Measurements from ENCODE around the gene FAM151A.

Gene FAM151A

DNA sequence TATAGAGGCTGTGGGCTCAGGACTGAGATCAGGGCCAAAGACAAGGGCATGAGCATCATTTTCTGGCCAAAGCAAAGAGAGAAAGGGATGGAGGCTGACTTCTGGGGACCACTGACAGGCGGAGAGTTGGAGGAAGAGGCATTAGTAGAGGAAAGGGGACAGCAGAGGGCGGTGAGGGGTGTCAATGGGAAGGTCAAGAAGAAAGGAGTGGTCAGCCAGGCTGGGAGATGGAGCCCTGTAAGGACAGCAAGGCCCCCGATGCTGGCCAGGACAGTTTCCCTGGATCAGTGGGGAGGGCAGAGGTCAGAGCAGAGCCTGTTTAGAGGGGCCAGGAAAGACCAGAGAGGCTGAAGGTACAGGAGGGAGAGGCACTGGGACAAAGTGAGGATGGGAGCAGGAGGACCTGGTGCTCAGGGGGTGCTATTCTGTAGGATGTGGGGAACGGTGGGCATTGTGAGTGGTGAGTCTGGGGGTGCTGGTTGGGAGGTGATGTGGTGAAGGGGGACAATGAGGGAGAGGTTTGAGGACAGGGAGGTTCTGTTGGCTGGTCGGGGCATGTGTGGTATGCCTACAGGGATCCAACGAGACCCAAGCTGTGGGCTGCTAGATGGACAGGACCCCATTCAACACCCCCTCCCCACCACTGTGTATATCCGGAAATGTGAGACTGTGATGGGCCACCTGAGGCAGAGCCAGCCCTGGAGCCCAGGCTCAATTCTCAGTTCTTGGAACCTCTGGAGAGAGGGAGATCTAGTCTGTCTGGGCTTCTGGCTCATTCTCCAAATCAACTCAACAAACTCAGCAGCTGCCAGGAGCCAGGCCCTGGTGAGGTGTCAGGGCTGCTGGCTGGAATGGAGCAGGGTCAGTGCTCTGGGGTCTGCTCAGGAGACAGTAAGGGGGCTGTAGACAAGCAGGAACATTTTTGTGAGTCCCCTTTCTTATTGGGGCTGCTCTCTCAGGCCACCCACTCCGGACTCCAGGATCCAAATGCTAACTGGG, 1.4 kb upstream of the FAM151A start:
- TF ChIP-seq, protein P1, sequence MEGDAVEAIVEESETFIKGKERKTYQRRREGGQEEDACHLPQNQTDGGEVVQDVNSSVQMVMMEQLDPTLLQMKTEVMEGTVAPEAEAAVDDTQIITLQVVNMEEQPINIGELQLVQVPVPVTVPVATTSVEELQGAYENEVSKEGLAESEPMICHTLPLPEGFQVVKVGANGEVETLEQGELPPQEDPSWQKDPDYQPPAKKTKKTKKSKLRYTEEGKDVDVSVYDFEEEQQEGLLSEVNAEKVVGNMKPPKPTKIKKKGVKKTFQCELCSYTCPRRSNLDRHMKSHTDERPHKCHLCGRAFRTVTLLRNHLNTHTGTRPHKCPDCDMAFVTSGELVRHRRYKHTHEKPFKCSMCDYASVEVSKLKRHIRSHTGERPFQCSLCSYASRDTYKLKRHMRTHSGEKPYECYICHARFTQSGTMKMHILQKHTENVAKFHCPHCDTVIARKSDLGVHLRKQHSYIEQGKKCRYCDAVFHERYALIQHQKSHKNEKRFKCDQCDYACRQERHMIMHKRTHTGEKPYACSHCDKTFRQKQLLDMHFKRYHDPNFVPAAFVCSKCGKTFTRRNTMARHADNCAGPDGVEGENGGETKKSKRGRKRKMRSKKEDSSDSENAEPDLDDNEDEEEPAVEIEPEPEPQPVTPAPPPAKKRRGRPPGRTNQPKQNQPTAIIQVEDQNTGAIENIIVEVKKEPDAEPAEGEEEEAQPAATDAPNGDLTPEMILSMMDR (IDR thresholded peaks at IDR 0.05), result no peak

DNA sequence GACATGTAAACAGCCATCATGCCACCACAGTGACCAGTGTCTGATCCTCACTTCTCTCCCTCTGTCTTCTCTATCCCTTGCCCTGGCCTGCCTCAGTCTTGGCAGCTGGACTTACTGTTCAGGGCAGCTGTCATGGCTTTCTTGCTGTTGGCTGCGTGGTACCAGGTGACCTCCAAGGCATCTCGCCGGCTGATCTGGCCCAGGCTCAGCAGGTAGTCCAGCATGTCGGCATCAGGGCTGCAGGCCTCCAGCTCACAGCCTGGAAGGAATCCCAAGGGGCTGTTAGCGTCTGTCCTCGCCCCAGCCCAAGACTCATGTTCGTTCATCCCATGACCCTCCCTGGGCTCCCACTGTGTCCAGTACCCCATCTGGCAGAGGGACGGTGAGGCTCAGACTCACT, 3.6 kb downstream of the FAM151A start:
- TF ChIP-seq, protein P1 (IDR thresholded peaks at IDR 0.05), result no peak

DNA sequence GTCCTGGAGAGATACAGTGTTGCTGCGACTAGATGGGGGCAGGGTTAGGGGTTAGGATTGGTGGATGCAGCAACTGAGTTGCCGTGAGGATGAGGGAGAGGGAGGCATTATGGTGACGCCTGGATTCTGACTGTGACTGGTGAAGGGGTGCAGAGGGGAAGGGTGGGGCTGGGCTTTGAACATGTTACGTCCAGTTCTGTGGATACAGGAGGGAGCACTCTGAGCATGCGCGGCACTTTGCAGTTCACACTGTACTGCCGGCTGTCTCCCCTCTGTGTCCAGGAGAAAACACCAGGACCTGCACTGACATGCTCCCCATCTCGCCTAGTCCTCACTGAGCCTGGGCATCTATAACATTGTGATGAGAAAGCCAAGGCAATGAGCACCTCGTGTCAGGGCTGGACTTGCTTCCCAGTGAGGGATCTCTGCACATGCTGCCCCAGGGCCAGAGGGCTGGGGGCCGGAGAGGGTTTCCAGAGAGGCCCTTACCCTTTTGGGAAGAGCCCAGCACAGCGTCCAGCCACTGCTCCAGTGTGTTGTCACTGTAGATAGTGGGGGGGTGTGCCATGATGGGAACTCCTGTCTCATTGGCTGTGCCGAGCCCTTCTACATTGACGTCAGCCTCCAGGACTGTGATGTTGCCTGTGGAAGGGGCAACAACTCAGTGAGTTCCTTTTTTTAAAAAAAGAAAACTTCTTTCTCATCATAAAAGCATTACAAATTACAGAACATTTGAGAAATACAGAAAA, 7.6 kb downstream of the FAM151A start:
- TF ChIP-seq, protein P1 (IDR thresholded peaks at IDR 0.05), result no peak

DNA sequence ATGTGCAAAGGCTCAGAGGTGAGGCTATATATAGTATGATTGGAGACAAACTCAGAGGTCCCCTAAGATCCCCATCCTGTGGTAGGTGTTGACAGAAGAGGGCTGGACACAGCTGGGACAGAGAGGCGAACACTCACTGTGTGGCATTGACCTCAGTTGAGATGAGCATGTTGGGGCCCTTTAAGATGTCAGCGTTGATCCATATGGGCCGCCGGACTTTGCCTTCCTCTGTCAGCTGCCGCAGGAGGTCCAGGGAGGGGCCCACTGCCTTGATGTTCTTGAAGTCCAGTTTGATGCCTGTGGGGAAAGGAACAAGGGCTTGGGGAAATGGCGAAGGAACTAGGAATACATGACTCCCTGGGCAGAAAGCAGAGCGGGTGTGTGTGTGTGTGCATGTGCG, 8.8 kb downstream of the FAM151A start:
- TF ChIP-seq, protein P1 (IDR thresholded peaks at IDR 0.05), result no peak

DNA sequence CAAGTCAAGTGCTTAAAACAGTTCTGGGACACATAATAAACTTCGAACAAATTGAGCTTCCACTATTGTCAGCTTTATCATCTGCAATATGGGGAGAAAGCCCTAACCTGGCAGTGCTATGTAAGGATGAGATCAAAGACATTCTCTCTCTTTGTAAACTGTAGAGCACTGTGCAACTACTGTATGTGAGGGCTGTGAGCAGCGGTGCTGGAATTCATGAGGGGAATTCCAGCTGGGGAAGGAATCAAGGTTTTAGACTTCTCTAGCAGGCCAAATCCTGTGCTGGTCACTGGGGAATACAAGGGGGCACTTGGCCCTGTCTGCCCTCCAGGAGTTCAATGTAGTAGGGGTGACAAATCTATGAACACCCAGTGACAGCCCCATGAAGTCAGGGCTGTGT, 9.3 kb downstream of the FAM151A start:
- TF ChIP-seq, protein P1 (IDR thresholded peaks at IDR 0.05), result no peak

DNA sequence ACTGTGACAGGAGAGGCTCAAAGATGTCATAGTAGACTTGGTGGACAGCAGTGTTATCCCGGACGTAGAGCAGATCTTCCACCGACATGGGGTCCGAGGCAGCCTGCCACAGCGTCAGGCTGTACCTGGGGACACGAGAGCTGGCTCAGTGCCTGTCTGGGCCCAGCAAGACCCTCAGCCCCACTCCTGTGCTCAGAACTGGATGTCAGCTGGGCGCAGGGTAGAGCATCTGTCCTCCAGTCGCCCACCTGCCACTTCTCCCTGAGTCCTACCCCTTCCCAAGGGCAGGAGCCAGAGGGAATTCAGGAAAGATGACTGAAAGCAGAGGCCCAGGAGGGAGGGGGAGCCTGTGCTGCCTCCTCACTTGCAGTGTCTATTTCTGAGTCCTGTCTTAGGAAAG, 11.7 kb downstream of the FAM151A start:
- TF ChIP-seq, protein P1 (IDR thresholded peaks at IDR 0.05), result no peak

DNA sequence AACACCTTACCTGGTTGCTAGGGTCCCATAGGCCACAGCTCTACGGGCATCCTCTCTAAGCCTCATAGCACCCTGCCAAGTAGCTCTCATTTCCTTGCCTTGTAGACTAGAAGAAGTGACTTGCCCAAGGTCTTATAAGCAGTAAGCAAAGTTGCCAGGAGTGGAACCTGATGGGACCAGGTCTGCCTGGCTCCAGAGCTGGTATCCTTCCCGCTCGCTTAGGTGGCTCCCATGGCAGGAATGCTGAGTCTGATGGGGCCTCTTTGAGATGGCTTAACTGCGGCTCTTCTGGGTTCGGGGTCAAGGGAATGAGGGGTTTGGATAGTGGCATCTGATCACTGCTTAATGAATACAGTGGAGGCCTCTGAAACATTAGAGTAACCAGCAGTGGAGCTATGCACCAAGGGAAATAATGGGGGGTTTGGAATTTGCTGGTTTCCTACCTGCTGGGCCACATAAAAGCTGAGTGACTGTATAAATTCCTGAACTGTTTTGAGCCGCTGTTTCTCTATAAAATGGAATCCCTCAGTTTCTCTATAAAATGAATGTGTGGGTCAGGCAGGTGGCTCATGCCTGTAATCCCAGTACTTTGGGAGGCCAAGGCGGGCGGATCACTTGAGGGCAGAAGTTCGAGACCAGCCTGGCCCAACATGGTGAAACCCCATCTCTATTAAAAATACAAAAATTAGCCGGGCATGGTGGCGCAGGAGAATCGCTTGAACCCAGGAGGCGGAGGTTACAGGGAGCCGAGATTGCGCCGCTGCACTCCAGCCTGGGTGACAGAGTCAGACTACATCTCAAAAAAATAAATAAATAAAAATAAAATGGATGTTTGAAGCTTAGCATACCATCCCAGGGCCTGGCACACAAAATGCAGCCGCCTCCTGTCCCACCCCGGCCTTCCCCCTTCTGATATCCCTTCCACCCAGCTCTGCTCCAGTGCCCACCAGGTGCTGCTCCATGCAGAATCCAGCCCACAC, 12.4 kb downstream of the FAM151A start:
- TF ChIP-seq, protein P1 (IDR thresholded peaks at IDR 0.05), result no peak

Data from LNCAP (cell line).